ENCODE results near the gene MARCHF2. TPM values are rescaled to one million over a fixed set of nuclear protein-coding genes. Genes with fewer than 3 reads are reported as not detected.
A peak's percentile ranks its signal among the peaks of the same experiment; 100 is the strongest.

The MARCHF2 gene
- total and polyA plus RNA-seq, 2 donors (not counting 3 experiments of a cell fraction or from before 2014, with no cell fraction given) = 43.5 to 91.9 TPM

DNA sequence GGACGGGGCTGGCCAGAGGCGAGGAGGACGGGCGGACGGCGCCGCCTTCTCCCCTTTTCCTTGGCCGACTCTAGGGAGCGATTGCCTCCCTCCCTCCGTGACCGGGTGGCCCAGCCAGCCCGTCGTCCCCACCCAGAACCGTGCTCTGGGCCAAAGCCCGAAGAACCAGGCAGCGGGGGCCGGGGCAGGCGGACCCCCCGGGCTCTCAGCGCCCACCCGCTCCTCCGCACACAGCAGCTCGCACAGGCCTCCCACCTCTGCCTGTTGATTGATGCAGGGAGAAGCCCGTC lies 9.3 kb upstream of the MARCHF2 start:
- TF ChIP-seq, protein P1, sequence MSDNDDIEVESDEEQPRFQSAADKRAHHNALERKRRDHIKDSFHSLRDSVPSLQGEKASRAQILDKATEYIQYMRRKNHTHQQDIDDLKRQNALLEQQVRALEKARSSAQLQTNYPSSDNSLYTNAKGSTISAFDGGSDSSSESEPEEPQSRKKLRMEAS (IDR thresholded peaks at IDR 0.05; ENCODE audit: insufficient read depth, insufficient read length) = no peak
- TF ChIP-seq JUN (IDR thresholded peaks at IDR 0.05; ENCODE audit: borderline replicate concordance, insufficient read depth, insufficient read length, low read depth) (no peak), MYC (IDR thresholded peaks at IDR 0.05; ENCODE audit: low read depth, low read length) (no peak), POLR2A (IDR thresholded peaks at IDR 0.05; ENCODE audit: low read depth, low read length) (no peak), FOS (IDR thresholded peaks at IDR 0.05; ENCODE audit: borderline replicate concordance, insufficient read depth, low read length) (no peak), GATA2 (IDR thresholded peaks at IDR 0.05; ENCODE audit: insufficient read depth, insufficient read length, low read depth, low read length) (no peak), POLR2AphosphoS5 (IDR thresholded peaks at IDR 0.05; ENCODE audit: insufficient read depth, low read depth, low read length) (no peak), EZH2 (IDR thresholded peaks at IDR 0.05; ENCODE audit: borderline replicate concordance, low read depth, low read length, severe bottlenecking) (no peak)
- Histone ChIP-seq H2AFZ (ENCODE audit: low read depth, low read length) (no peak overlapping the region), H3K36me3 (ENCODE audit: control insufficient read depth in 2 of 2, extremely low read depth in 1 of 2, insufficient read depth in 2 of 2, low read length in 2 of 2) (peaks cover 0 to 31% of the 10 kb centered on the region in 2 experiments), H3K4me2 (ENCODE audit: insufficient read depth, low read length) (no peak overlapping the region), H3K27ac (ENCODE audit: insufficient read depth, low read depth, low read length) (no peak overlapping the region), H3K9ac (replicated peaks; ENCODE audit: extremely low read depth, insufficient read depth, low read length) (no peak overlapping the region), H3K9me3 (replicated peaks; ENCODE audit: control insufficient read depth, insufficient read depth, low read length) (no peaks in the 10 kb centered on the region), H3K4me1 (ENCODE audit: control insufficient read depth, extremely low read depth, insufficient read depth, low read length) (no peaks in the 10 kb centered on the region), H3K79me2 (ENCODE audit: control insufficient read depth, insufficient read depth, low read length) (no peaks in the 10 kb centered on the region), H3K27me3 (ENCODE audit: control insufficient read depth in 2 of 2, insufficient read depth in 2 of 2, low read length in 2 of 2) (no peaks in the 10 kb centered on the region), H3K4me3 (replicated peaks in 1 of 3; ENCODE audit: insufficient read depth in 1 of 3, low read depth in 1 of 3, low read length in 3 of 3) (no peak overlapping the region), H3K9me1 (replicated peaks; ENCODE audit: control insufficient read depth, extremely low read depth, insufficient read depth, low read length) (no peaks in the 10 kb centered on the region), H4K20me1 (replicated peaks; ENCODE audit: control insufficient read depth, extremely low read depth, insufficient read depth, low read length) (no peaks in the 10 kb centered on the region)
- DNase-seq (ENCODE audit: low read depth, low spot score) (no peak), FAIRE-seq (no peak)
- dilution Hi-C loops (cut with MboI; ENCODE audit: extremely low pct_ligation_motif_present, low sequenced_read_pairs) = no loop called here
- BruUV-seq (replicated peaks) = TSS peak; percentile 53
- ChIA-PET POLR2A (no interaction called here), CTCF (interaction anchor here (1.0 to 2.0 kb wide), 2 partner anchors 9 to 66 kb away, joined by 3 to 9 read pairs; partner anchors contain the start of gene MARCHF2)
- intact Hi-C loops (cut with micrococcal nuclease) = no loop called here
